SK-N-SH treated with all-trans-retinoic acid at 6 μM for 48 hours (cell line): ENCODE measurements around the gene LRBA.

Experiments
- ATAC-seq: fragments of 200-7000 bp; cut with Tn5 transposase; 3 replicates; pipeline ENCODE4 v1.9.1; 2020; ENCODE audit warnings: mild to moderate bottlenecking, moderate library complexity
- ARNTL ChIP-seq: fragments of 450-650 bp; formaldehyde crosslinking; IDR thresholded peaks from 2 replicates; pipeline ENCODE4 v1.5.0; 2020; ENCODE audit warnings: low read depth, mild to moderate bottlenecking, moderate library complexity, borderline replicate concordance
- BACH2 ChIP-seq: fragments of 250-450 bp; sonication (Bioruptor Pico); IDR thresholded peaks from 2 replicates; pipeline ENCODE4 v1.9.0; 2021; ENCODE audit warnings: mild to moderate bottlenecking, borderline replicate concordance
- CREB5 ChIP-seq: fragments of 250-450 bp; sonication (Bioruptor Pico); IDR thresholded peaks from 2 replicates; pipeline ENCODE4 v1.5.1; 2020; ENCODE audit warnings: low read depth, mild to moderate bottlenecking, moderate library complexity
- CSDC2 ChIP-seq: fragments of 250-450 bp; sonication (Bioruptor Pico); IDR thresholded peaks from 2 replicates; pipeline ENCODE4 v1.5.0; 2020; ENCODE audit warnings: mild to moderate bottlenecking, moderate library complexity
- CSRNP3 ChIP-seq: fragments of 250-450 bp; sonication (Bioruptor Pico); IDR thresholded peaks from 2 replicates; pipeline ENCODE4 v1.5.1; 2021; ENCODE audit warnings: mild to moderate bottlenecking, moderate library complexity
- ESRRG ChIP-seq: fragments of 250-450 bp; sonication (Bioruptor Pico); IDR thresholded peaks from 2 replicates; pipeline ENCODE4 v1.6.1; 2021; ENCODE audit warnings: mild to moderate bottlenecking
- GLIS3 ChIP-seq: fragments of 250-450 bp; sonication (Bioruptor Pico); IDR thresholded peaks from 2 replicates; pipeline ENCODE4 v1.5.0; 2020; ENCODE audit warnings: mild to moderate bottlenecking, moderate library complexity
- ISL1 ChIP-seq: fragments of 250-450 bp; sonication (Bioruptor Pico); IDR thresholded peaks from 2 replicates; pipeline ENCODE4 v2.1.2; 2022; ENCODE audit warnings: mild to moderate bottlenecking, moderate library complexity
- OSR1 ChIP-seq: fragments of 250-450 bp; sonication (Bioruptor Pico); IDR thresholded peaks from 2 replicates; pipeline ENCODE4 v1.8.0; 2022; ENCODE audit warnings: moderate library complexity, mild to moderate bottlenecking, inconsistent platforms
- PATZ1 ChIP-seq: fragments of 250-450 bp; sonication (Bioruptor Pico); IDR thresholded peaks from 2 replicates; pipeline ENCODE4 v1.8.0; 2020; ENCODE audit warnings: mild to moderate bottlenecking, moderate library complexity, borderline replicate concordance
- POU6F1 ChIP-seq: fragments of 250-450 bp; sonication (Bioruptor Pico); IDR thresholded peaks from 2 replicates; pipeline ENCODE4 v1.8.0; 2021; ENCODE audit warnings: low read depth, mild to moderate bottlenecking, moderate library complexity, borderline replicate concordance
- PPARA ChIP-seq: fragments of 250-450 bp; sonication (Bioruptor Pico); IDR thresholded peaks from 2 replicates; pipeline ENCODE4 v1.5.0; 2020; ENCODE audit warnings: mild to moderate bottlenecking, borderline replicate concordance
- RARB ChIP-seq: fragments of 250-450 bp; sonication (Bioruptor Pico); IDR thresholded peaks from 2 replicates; pipeline ENCODE4 v1.8.0; 2021; ENCODE audit warnings: mild to moderate bottlenecking, moderate library complexity
- SNAI2 ChIP-seq: fragments of 250-450 bp; sonication (Bioruptor Pico); IDR thresholded peaks from 2 replicates; pipeline ENCODE4 v1.5.0; 2020; ENCODE audit warnings: mild to moderate bottlenecking, moderate library complexity
- TOX ChIP-seq: fragments of 250-450 bp; sonication (Bioruptor Pico); IDR thresholded peaks from 2 replicates; pipeline ENCODE4 v1.8.0; 2021; ENCODE audit warnings: mild to moderate bottlenecking, moderate library complexity, borderline replicate concordance
- TSHZ2 ChIP-seq: fragments of 250-450 bp; sonication (Bioruptor Pico); IDR thresholded peaks from 2 replicates; pipeline ENCODE4 v1.5.0; 2020; ENCODE audit warnings: mild to moderate bottlenecking, moderate library complexity
- ZC3H10 ChIP-seq: fragments of 250-450 bp; sonication (Bioruptor Pico); IDR thresholded peaks from 2 replicates; pipeline ENCODE4 v1.5.1; 2021; ENCODE audit warnings: mild to moderate bottlenecking, moderate library complexity
- ZFP3 ChIP-seq: fragments of 250-450 bp; sonication (Bioruptor Pico); IDR thresholded peaks from 2 replicates; pipeline ENCODE4 v1.5.0; 2020; ENCODE audit warnings: mild to moderate bottlenecking, moderate library complexity
- ZFP30 ChIP-seq: fragments of 450-650 bp; formaldehyde crosslinking; IDR thresholded peaks from 2 replicates; pipeline ENCODE4 v1.5.0; 2022; ENCODE audit warnings: mild to moderate bottlenecking, moderate library complexity
- ZNF565 ChIP-seq: fragments of 450-650 bp; formaldehyde crosslinking; conservative IDR thresholded peaks from 2 replicates; pipeline ENCODE4 v1.5.0; 2020; ENCODE audit warnings: low read depth, mild to moderate bottlenecking, moderate library complexity
- ZNF70 ChIP-seq: fragments of 450-650 bp; formaldehyde crosslinking; IDR thresholded peaks from 2 replicates; pipeline ENCODE4 v1.5.0; 2020; ENCODE audit warnings: mild to moderate bottlenecking, moderate library complexity

Gene LRBA

GRCh38 chr4:150889306-150889705, 125.8 kb downstream of the LRBA start:
- TF ChIP-seq ZNF565 (CRISPR knock-in tag) (no peak), POU6F1 (CRISPR knock-in tag) (no peak), CREB5 (no peak), OSR1 (no peak), GLIS3 (no peak), TSHZ2 (CRISPR knock-in tag) (no peak), RARB (CRISPR knock-in tag) (no peak), ZFP3 (CRISPR knock-in tag) (no peak), BACH2 (no peak), ZFP30 (no peak), TOX (CRISPR knock-in tag) (no peak), CSRNP3 (CRISPR knock-in tag) (no peak), CSDC2 (CRISPR knock-in tag) (no peak), ARNTL (CRISPR knock-in tag) (no peak), PATZ1 (CRISPR knock-in tag) (no peak)
- no peak for ATAC-seq

- ATAC-seq, result no peak
- TF ChIP-seq ISL1 (no peak), BACH2 (no peak), ARNTL (CRISPR knock-in tag) (no peak)
Measured at GRCh38 chr4:150888625-150889024, 126.5 kb downstream of the LRBA start.

- TF ChIP-seq CSDC2 (CRISPR knock-in tag) (no peak), PPARA (CRISPR knock-in tag) (no peak), GLIS3 (no peak), SNAI2 (no peak), POU6F1 (CRISPR knock-in tag) (no peak), ZC3H10 (CRISPR knock-in tag) (no peak), ISL1 (no peak), TSHZ2 (CRISPR knock-in tag) (no peak), ESRRG (CRISPR knock-in tag) (no peak), PATZ1 (CRISPR knock-in tag) (no peak), ZFP3 (CRISPR knock-in tag) (no peak), CREB5 (no peak), ZNF70 (no peak)
- ATAC-seq, result no peak
Measured at GRCh38 chr4:150888217-150888616, 126.9 kb downstream of the LRBA start.
